OCI-LY1 (cell line): Measurements from ENCODE around the gene RETREG2.

Source experiments
- H2AFZ ChIP-seq: fragments of 200-600 bp; sonication (generic), shearing (Covaris generic); 2 replicates; pipeline ENCODE4 v1.6.0; 2014; ENCODE audit warnings: antibody characterized with exemption, mild to moderate bottlenecking, low read length
- H3F3A ChIP-seq: fragments of 200-600 bp; sonication (generic), shearing (Covaris generic); 2 replicates; pipeline ENCODE4 v1.6.0; 2014; ENCODE audit warnings: mild to moderate bottlenecking, antibody characterized with exemption, low read length, moderate library complexity; ENCODE audit not compliant: insufficient read depth
- H3K27ac ChIP-seq: fragments of 200-600 bp; sonication (generic); 2 replicates; pipeline ENCODE4 v1.5.1; 2014; ENCODE audit warnings: low read length, mixed run types, mild to moderate bottlenecking, low read depth; ENCODE audit not compliant: poor library complexity, severe bottlenecking
- H3K27me3 ChIP-seq: fragments of 200-600 bp; sonication (generic); 2 replicates; pipeline ENCODE4 v1.6.0; 2014; ENCODE audit warnings: antibody characterized with exemption, mild to moderate bottlenecking, low read length, moderate library complexity; ENCODE audit not compliant: insufficient read depth
- H3K36me3 ChIP-seq: fragments of 200-600 bp; sonication (generic); 2 replicates; pipeline ENCODE4 v1.6.1; 2014; ENCODE audit warnings: mild to moderate bottlenecking, antibody characterized with exemption, low read length, moderate library complexity, mixed read lengths; ENCODE audit not compliant: insufficient read depth
- H3K4me1 ChIP-seq: fragments of 200-600 bp; sonication (generic); 2 replicates; pipeline ENCODE4 v1.5.1; 2014; ENCODE audit warnings: mild to moderate bottlenecking, low read length, moderate library complexity; ENCODE audit not compliant: insufficient read depth, severe bottlenecking
- H3K4me2 ChIP-seq: fragments of 200-600 bp; sonication (generic), shearing (Covaris generic); 2 replicates; pipeline ENCODE4 v1.6.1; 2014; ENCODE audit warnings: low read length
- H3K4me3 ChIP-seq: fragments of 200-600 bp; sonication (generic); 2 replicates; pipeline ENCODE4 v1.5.1; 2014; ENCODE audit warnings: low read length, low read depth, mild to moderate bottlenecking, mixed read lengths; ENCODE audit not compliant: poor library complexity, severe bottlenecking
- H3K79me2 ChIP-seq: fragments of 200-600 bp; shearing (Covaris generic); 2 replicates; pipeline ENCODE4 v1.6.1; 2016; ENCODE audit warnings: mixed run types, low read length, mixed read lengths; ENCODE audit not compliant: insufficient read depth
- H3K9ac ChIP-seq: fragments of 200-600 bp; sonication (generic), shearing (Covaris generic); 2 replicates; pipeline ENCODE4 v1.6.1; 2014; ENCODE audit warnings: mild to moderate bottlenecking, low read length, mixed read lengths
- H3K9me2 ChIP-seq: fragments of 200-600 bp; sonication (generic), shearing (Covaris generic); 2 replicates; pipeline ENCODE4 v1.6.1; 2014; ENCODE audit warnings: low read depth, mild to moderate bottlenecking, low read length, mixed read lengths
- H3K9me3 ChIP-seq: fragments of 200-600 bp; shearing (Covaris generic); 2 replicates; pipeline ENCODE4 v1.6.1; 2014; ENCODE audit warnings: low read length, mixed read lengths
- H4K20me1 ChIP-seq: fragments of 200-600 bp; sonication (generic), shearing (Covaris generic); 2 replicates; pipeline ENCODE4 v1.6.0; 2016; ENCODE audit warnings: mild to moderate bottlenecking, low read length; ENCODE audit not compliant: insufficient read depth
- EZH2 ChIP-seq: fragments of 200-600 bp; sonication (generic), shearing (Covaris generic); IDR thresholded peaks from 2 replicates; pipeline ENCODE4 v1.8.0; 2017; ENCODE audit warnings: borderline replicate concordance, mixed run types, mild to moderate bottlenecking, antibody characterized with exemption, low read length, moderate library complexity, mixed read lengths
- TF ChIP-seq, protein P1 (sequence below): fragments of 200-600 bp; sonication (generic), shearing (Covaris generic); IDR thresholded peaks from 2 replicates; pipeline ENCODE4 v1.5.1; 2017; ENCODE audit warnings: mild to moderate bottlenecking, antibody characterized with exemption, low read length, moderate library complexity, mixed read lengths

The RETREG2 gene

DNA sequence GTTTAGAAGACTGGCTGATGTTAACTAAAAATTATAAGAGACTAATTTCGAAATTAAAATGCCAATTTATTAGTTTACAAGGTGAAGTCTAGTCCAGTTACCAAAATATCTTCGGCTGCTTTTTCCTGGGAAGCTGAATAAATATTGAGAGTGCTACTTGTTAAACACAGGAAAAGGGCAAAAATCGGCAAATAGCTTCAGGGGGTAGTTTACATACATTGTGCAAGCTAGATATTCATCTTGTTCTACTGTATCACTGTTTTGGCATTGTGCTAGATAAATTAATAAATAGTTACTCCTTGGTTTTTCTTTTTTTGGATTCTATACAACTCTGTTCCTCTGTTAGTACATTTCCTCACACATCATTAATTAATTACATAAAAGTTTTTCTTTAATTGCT lies 46.7 kb upstream of the RETREG2 start:
- Histone ChIP-seq H3K9ac (no peak overlapping the region), H3K4me3 (no peak overlapping the region), H3K9me2 (no peaks in the 10 kb centered on the region), H3K4me2 (no peak overlapping the region), H3K79me2 (no peaks in the 10 kb centered on the region), H3K4me1 (no peaks in the 10 kb centered on the region), H3K36me3 (no peaks in the 10 kb centered on the region), H3K27me3 (no peaks in the 10 kb centered on the region), H2AFZ (no peak overlapping the region), H4K20me1 (no peaks in the 10 kb centered on the region), H3F3A (no peaks in the 10 kb centered on the region), H3K9me3 (no peaks in the 10 kb centered on the region), H3K27ac (no peak overlapping the region)
- TF ChIP-seq, protein P1, sequence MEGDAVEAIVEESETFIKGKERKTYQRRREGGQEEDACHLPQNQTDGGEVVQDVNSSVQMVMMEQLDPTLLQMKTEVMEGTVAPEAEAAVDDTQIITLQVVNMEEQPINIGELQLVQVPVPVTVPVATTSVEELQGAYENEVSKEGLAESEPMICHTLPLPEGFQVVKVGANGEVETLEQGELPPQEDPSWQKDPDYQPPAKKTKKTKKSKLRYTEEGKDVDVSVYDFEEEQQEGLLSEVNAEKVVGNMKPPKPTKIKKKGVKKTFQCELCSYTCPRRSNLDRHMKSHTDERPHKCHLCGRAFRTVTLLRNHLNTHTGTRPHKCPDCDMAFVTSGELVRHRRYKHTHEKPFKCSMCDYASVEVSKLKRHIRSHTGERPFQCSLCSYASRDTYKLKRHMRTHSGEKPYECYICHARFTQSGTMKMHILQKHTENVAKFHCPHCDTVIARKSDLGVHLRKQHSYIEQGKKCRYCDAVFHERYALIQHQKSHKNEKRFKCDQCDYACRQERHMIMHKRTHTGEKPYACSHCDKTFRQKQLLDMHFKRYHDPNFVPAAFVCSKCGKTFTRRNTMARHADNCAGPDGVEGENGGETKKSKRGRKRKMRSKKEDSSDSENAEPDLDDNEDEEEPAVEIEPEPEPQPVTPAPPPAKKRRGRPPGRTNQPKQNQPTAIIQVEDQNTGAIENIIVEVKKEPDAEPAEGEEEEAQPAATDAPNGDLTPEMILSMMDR = no peak
- TF ChIP-seq EZH2 = no peak

DNA sequence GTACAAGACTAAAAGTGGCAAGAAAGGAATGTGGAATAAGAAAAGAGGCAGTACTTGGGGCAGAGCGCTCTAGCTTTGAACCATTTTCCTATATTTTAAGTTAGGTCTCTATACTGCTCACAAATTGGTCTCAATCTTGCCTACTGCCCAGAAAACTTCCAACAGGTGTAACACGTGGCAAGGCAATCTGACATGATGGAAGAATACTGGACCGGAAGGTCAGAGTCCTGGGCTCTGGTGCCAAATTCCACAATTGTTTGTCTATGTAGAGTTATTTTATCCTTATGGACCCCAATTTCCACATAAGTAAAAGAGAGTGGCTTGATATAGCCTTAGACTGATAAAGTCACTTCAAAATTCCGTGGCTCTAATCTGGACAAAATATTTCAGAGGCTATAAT lies 46.3 kb upstream of the RETREG2 start:
- H3F3A ChIP-seq = no peaks in the 10 kb centered on the region
- H3K27me3 ChIP-seq = no peaks in the 10 kb centered on the region
- no peaks in the 10 kb centered on the region for H3K9me3 ChIP-seq
- H3K9ac ChIP-seq = no peak overlapping the region
- H3K9me2 ChIP-seq = no peaks in the 10 kb centered on the region
- H3K27ac ChIP-seq = no peak overlapping the region
- TF ChIP-seq EZH2 = no peak
- TF ChIP-seq, protein P1 = no peak
- no peaks in the 10 kb centered on the region for H3K36me3 ChIP-seq
- no peaks in the 10 kb centered on the region for H3K4me1 ChIP-seq
- no peak overlapping the region for H3K4me2 ChIP-seq
- no peak overlapping the region for H3K4me3 ChIP-seq
- no peaks in the 10 kb centered on the region for H4K20me1 ChIP-seq
- no peaks in the 10 kb centered on the region for H3K79me2 ChIP-seq
- no peak overlapping the region for H2AFZ ChIP-seq

DNA sequence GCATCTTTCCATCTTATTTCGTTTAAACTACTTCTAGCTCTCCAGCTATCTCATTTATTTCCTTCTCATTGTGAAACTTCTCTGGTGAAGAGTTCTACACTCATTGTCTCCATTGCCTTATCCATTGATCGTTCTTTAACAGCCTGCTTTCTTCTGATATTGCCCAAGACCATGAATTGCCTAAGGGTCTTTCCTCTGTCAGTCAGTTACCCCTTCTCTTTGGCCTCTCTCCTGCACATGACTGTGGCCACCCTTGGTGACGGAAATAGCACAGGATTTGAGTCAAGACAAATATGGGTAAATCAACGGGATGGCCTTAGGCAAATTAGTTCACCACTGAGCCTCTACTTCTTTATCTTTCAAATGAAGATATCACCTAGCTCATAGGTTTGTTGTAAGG lies 44.1 kb upstream of the RETREG2 start:
- Histone ChIP-seq H3K4me2 (no peak overlapping the region), H3K27me3 (no peaks in the 10 kb centered on the region), H3K36me3 (no peaks in the 10 kb centered on the region), H3F3A (no peaks in the 10 kb centered on the region), H3K79me2 (no peaks in the 10 kb centered on the region), H4K20me1 (no peaks in the 10 kb centered on the region), H3K9me3 (no peaks in the 10 kb centered on the region), H3K9me2 (no peaks in the 10 kb centered on the region), H3K4me3 (no peak overlapping the region), H3K27ac (no peak overlapping the region), H3K9ac (no peak overlapping the region), H2AFZ (no peak overlapping the region), H3K4me1 (no peaks in the 10 kb centered on the region)
- no peak for TF ChIP-seq EZH2
- TF ChIP-seq, protein P1 = no peak
